NK-92 treated with Interleukin-12 subunit alpha and Interleukin-12 subunit beta, amount 100 ng/mL, for 24 hours (cell line): ENCODE measurements around the gene LRRC10.
"Not testable (repeated sequence)": the region's sequence is repeated elsewhere in the genome, so short reads cannot be mapped to it uniquely, and the experiment has no call there.

Experiments
- DNase-seq: peaks from one replicate; lab custom pipeline; 2025; lab: John Stamatoyannopoulos, UW

LRRC10 gene

DNA sequence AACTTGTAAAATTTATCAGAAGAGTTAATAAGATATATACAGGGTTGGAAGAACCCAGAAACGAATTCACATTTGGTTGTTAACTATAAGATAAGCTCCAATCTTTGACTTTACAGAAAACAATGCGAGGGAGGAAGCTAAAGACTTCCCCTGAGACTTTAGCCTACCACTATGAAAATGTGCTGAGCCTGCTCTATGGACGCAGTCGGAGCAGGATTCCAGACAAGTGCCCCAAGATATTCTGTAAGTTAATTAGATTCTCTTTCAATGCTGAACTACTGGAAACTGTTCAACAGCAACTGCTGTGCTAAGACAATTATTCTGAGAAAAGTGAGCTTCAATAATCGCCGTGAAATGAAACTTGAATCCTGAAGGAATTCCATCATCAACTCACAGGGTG is 8.3 kb upstream of the LRRC10 start:
- no peak for DNase-seq

- DNase-seq, result no peak
Measured at GRCh38 chr12:69616025-69616424, 5.3 kb upstream of the LRRC10 start.

- no peak for DNase-seq
Measured at GRCh38 chr12:69613351-69613750, 2.6 kb upstream of the LRRC10 start.

DNA sequence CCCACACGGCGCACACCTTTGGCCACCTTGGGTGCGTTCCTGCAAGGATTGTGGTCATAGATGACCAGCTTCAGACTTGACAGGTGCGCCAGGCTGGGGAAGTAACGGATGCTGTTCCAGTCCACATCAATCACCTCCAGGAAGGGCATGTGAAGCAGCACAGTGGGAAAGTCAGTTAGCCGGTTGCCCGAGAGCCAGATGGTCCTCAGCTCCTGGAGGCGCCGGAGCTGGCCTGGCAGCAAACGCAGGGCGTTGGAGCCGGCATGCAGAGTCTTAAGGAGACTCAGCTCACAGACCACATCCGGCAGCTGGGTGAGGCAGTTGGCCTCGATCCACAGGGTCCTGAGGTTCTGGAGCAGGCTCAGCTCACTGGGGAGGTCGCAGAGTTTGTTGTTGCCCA is 581 bp downstream of the LRRC10 start:
- no peak for DNase-seq

DNA sequence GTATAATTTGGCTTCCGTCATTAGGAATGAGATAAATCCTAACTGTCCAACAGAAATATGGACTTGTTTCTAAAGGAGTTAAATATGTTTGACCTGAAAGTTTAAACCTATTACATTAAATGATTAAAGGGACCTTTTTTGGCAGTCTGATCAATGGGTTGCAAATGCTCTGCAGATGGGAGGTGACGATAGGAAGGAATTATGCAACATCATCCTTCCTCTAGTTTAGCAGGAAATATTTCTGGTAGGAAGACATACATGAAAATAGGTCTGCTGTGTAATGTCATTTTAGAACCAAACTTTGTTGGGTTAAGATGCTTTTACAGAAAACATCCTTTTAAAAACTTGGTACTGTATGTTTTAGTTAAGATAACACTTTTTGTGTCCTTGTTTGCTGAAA is 2.6 kb downstream of the LRRC10 start:
- no peak for DNase-seq

DNA sequence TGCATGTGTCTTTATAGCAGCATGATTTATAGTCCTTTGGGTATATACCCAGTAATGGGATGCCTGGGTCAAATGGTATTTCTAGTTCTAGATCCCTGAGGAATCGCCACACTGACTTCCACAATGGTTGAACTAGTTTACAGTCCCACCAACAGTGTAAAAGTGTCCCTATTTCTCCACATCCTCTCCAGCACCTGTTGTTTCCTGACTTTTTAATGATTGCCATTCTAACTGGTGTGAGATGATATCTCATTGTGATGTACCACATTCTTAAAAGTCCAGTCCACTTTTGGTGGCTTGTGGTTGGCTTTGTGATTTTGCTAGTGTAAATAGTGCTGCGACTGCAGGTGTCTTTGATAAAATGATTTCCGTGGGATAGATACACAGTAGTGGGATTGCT is 6.4 kb downstream of the LRRC10 start:
- DNase-seq, result not testable (repeated sequence)

DNA sequence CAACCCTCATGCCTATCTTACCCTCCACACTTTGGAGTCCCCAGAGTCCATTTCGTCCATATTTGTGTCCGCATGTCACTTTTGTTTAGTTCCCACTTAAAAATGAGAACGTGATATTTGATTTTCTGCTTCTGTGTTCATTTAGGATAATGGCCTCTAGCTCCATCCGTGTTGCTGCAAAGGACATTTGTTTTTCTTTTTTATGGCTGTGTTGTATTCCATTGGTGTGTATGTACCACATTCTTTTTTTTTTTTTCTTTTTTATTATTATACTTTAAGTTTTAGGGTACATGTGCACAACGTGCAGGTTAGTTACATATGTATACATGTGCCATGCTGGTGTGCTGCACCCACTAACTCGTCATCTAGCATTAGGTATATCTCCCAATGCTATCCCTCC is 7.2 kb downstream of the LRRC10 start:
- not testable (repeated sequence) for DNase-seq

GRCh38 chr12:69602954-69603353 is 7.8 kb downstream of the LRRC10 start:
- no peak for DNase-seq

GRCh38 chr12:69601962-69602685 is 8.6 kb downstream of the LRRC10 start:
- no peak for DNase-seq

DNA sequence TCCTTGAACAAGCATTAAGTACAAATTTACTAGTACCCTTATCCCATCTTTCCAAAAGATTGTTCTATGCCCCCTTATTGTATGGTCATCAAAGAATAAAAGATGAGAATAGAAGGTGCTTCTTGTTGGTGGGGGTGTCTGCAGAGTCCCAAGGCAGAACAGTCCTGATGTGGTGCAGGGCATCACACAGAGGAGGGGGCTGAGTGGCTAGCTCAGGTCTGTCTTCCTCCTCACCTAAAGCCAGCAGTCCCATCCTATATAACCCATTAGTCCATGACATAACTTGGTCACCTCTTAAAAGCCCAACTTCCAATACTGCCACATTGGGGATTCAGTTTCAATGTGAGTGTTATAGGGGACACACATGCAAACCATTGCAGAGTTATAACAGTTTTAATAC is 9.9 kb downstream of the LRRC10 start:
- DNase-seq, result no peak

DNA sequence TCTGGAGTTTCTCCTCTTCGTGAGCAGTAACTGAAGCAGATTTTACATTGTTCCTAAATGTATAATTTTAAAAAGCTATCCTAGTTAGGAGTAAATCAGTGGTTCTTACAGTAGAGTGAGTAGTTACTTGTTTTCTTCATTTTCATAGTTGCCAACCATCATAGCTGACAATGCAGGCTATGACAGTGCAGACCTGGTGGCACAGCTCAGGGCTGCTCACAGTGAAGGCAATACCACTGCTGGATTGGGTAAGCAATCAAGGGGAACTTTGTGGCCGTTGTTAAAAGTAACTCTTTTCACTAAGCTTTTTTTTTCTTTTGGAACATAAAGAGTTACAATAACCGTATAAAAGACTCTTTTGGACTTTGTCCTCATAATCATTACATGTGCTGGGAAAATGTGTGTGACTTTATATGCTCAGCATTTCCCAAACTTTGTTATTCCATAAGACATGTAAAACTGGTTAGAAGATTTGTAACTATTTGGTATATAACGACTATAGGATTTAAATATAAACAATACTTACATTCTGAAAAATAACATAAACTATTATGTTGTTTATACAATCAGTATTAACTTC is 12.4 kb downstream of the LRRC10 start:
- DNase-seq, result no peak

GRCh38 chr12:69595689-69596088 is 15.0 kb downstream of the LRRC10 start:
- DNase-seq, result no peak

DNA sequence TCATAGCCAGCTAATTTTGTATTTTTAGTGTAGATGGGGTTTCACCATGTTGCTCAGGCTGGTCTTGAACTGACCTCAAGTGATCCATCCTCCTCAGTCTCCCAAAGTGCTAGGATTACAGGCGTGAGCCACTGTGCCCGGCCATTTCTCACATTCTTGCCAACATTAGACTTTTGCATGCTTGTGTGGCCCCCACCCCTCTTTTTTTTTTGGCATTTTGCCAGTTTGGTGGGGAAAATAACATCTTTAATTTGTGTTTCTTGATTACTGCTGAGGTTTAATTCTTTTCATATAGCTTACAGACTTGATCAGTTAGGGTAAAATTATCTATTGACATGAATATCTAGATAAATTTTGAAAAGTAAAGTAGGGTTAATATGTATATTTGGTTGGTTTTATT is 21.6 kb downstream of the LRRC10 start:
- no peak for DNase-seq

GRCh38 chr12:69588527-69588926 is 22.2 kb downstream of the LRRC10 start:
- no peak for DNase-seq

GRCh38 chr12:69585189-69586062 is 25.3 kb downstream of the LRRC10 start, which contains the start of gene CCT2:
CCT2 (plus strand) TSS chr12:69585459; CDS start chr12:69585522, 63 bp downstream.
- DNase-seq, result peak; percentile 87

GRCh38 chr12:69583203-69583602 is 27.5 kb downstream of the LRRC10 start:
- DNase-seq, result no peak

- no peak for DNase-seq
Measured at GRCh38 chr12:69580074-69580473, 30.6 kb downstream of the LRRC10 start.

- DNase-seq, result no peak
Measured at GRCh38 chr12:69579029-69579428, 31.7 kb downstream of the LRRC10 start.

- DNase-seq, result no peak
Measured at GRCh38 chr12:69578283-69578682, 32.4 kb downstream of the LRRC10 start.

DNA sequence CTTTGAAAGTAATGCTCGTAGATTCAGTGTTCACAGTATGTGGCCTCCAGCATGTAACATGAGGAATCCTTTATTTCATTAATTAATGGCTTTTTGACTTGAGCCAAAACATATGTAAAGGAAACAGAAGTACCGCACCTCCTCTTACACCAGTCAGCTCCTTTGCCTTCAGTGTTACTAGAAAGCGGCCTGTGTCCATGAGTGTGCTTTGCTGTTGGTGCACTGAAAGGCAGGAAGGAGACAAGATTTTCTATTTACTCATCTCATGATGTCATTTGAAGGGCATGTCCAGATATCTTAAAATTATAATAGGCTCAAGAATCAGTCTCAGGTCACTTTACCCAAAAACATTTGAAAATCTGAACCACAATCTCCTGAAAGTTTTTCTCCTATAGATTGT is 35.4 kb downstream of the LRRC10 start:
- no peak for DNase-seq

DNA sequence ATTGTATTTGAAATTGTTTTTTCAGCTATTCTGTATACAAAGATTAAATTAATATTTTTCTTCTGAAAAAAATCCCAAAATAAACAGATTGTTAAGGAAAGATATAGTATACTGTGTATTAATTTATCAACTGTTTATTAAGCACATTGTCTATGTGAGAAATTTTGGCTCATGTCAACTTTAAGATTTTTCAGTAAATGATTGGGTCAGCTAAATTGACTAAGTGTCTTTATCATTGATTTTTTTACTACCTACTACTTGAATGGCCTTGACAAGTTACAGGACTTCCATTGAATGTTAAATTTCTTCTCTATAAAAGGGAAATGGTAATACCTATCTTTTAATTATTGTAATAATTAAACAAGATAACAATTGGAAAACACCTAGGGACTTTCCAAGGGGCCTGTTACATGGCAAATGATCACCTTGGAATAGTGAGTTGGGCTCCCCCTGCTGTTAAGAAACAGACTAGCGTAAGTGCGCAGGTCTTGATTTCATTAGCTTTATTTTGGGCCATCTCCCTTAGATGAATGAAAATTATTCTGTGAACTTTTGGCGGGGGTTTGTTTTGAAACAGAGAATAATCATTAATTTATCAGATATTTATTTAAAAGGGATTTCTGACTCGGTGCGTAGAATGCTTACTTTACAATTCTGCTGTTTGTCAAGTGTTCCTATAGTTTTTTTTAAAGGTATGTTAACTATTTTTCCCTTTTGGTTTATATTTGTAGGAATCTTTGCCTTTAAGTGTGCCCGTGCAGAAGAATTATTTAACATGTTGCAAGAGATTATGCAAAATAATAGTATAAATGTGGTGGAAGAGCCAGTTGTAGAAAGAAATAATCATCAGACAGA is 39.9 kb downstream of the LRRC10 start:
- no peak for DNase-seq

DNA sequence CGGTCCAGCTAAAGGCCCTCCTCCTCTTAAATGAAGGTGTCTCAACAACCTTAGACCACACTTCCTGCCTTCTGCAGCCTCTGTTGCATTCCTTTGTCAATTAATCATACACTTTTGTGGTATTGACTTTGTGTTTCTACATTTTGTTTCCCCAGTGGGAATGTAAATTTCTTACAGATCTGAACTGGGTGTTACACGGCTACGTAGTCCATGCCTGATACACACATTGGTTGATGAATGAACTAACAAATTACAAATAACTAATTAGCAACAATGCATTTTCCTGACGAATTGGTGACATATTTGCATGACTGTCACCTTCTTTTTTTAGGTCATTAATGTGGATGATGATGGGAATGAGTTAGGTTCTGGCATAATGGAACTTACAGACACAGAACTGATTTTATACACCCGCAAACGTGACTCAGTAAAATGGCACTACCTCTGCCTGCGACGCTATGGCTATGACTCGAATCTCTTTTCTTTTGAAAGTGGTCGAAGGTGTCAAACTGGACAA is 40.6 kb downstream of the LRRC10 start:
- no peak for DNase-seq
